SU-DHL-6 (cell line): Measurements from ENCODE around the gene KHK.

ENCODE experiments used
- H2AFZ ChIP-seq: fragments of 200-600 bp; sonication (generic); 2 replicates; pipeline ENCODE4 v1.6.1; 2014; ENCODE audit warnings: low read depth, mild to moderate bottlenecking, moderate library complexity, mixed read lengths, antibody characterized with exemption, low read length; ENCODE audit not compliant: severe bottlenecking
- H3F3A ChIP-seq: fragments of 200-600 bp; shearing (Covaris generic); 2 replicates; pipeline ENCODE4 v1.6.0; 2016; ENCODE audit warnings: antibody characterized with exemption, mild to moderate bottlenecking; ENCODE audit not compliant: insufficient read depth
- H3K27ac ChIP-seq: fragments of 200-600 bp; sonication (generic); 2 replicates; pipeline ENCODE4 v1.5.1; 2016; ENCODE audit warnings: low read depth, mild to moderate bottlenecking, low read length, moderate library complexity, mixed read lengths
- H3K27me3 ChIP-seq: fragments of 200-600 bp; sonication (generic), shearing (Covaris generic); 2 replicates; pipeline ENCODE4 v1.6.0; 2014; ENCODE audit warnings: mild to moderate bottlenecking, low read length
- H3K36me3 ChIP-seq: fragments of 200-600 bp; sonication (generic); 2 replicates; pipeline ENCODE4 v1.6.1; 2014; ENCODE audit warnings: mild to moderate bottlenecking, low read length, mixed read lengths
- H3K4me2 ChIP-seq: fragments of 300-600, 200-600 bp; shearing (Covaris generic), sonication (generic); 2 replicates; pipeline ENCODE4 v1.6.0; 2014; ENCODE audit warnings: low read length, low read depth, mild to moderate bottlenecking; ENCODE audit not compliant: poor library complexity, severe bottlenecking
- H3K4me3 ChIP-seq: fragments of 200-600 bp; sonication (generic); 2 replicates; pipeline ENCODE4 v1.5.1; 2014; ENCODE audit warnings: antibody characterized with exemption, low read length, mild to moderate bottlenecking, mixed read lengths; ENCODE audit not compliant: insufficient read depth, poor library complexity, severe bottlenecking
- H3K79me2 ChIP-seq: fragments of 200-600 bp; sonication (generic); 2 replicates; pipeline ENCODE4 v1.6.1; 2014; ENCODE audit warnings: mild to moderate bottlenecking, low read length, moderate library complexity; ENCODE audit not compliant: insufficient read depth
- H3K9ac ChIP-seq: fragments of 200-600 bp; sonication (generic); 2 replicates; pipeline ENCODE4 v1.7.0; 2014; ENCODE audit warnings: mild to moderate bottlenecking, low read length
- H3K9me2 ChIP-seq: fragments of 200-600 bp; sonication (generic); replicated peaks from 2 replicates; pipeline ENCODE4 v1.6.1; 2014; ENCODE audit warnings: low read length; ENCODE audit not compliant: insufficient read depth
- H3K9me3 ChIP-seq: fragments of 200-600 bp; sonication (generic); 2 replicates; pipeline ENCODE4 v1.6.1; 2014; ENCODE audit warnings: low read length, mixed read lengths; ENCODE audit not compliant: insufficient read depth
- H4K20me1 ChIP-seq: fragments of 200-600 bp; sonication (generic); 2 replicates; pipeline ENCODE4 v1.6.1; 2014; ENCODE audit warnings: low read depth, mild to moderate bottlenecking, antibody characterized with exemption, low read length, moderate library complexity, mixed read lengths
- EZH2phosphoT487 ChIP-seq: fragments of 200-600 bp; sonication (generic), shearing (Covaris generic); conservative IDR thresholded peaks from 2 replicates; pipeline ENCODE4 v1.6.1; 2018; ENCODE audit warnings: mild to moderate bottlenecking, antibody characterized with exemption, low read length, moderate library complexity, mixed read lengths
- TF ChIP-seq, protein P1 (sequence below): fragments of 200-600 bp; sonication (generic); IDR thresholded peaks from one replicate; pipeline ENCODE4 v1.5.1; 2017; ENCODE audit warnings: antibody characterized with exemption, mild to moderate bottlenecking, low read length, moderate library complexity; ENCODE audit not compliant: insufficient read depth, poor library complexity, severe bottlenecking

The KHK gene

GRCh38 chr2:27059141-27059820 lies 27.3 kb upstream of the KHK start:
- H3K4me2 ChIP-seq: no peak overlapping the region
- no peak overlapping the region for H3K9ac ChIP-seq
- no peaks in the 10 kb centered on the region for H3K27me3 ChIP-seq
- H3K36me3 ChIP-seq: no peaks in the 10 kb centered on the region
- no peaks in the 10 kb centered on the region for H3K79me2 ChIP-seq
- H4K20me1 ChIP-seq: no peaks in the 10 kb centered on the region
- H2AFZ ChIP-seq: no peak overlapping the region
- H3F3A ChIP-seq: no peaks in the 10 kb centered on the region; the same call in 1 of the 2 replicates
- TF ChIP-seq EZH2phosphoT487: no peak
- TF ChIP-seq, protein P1, sequence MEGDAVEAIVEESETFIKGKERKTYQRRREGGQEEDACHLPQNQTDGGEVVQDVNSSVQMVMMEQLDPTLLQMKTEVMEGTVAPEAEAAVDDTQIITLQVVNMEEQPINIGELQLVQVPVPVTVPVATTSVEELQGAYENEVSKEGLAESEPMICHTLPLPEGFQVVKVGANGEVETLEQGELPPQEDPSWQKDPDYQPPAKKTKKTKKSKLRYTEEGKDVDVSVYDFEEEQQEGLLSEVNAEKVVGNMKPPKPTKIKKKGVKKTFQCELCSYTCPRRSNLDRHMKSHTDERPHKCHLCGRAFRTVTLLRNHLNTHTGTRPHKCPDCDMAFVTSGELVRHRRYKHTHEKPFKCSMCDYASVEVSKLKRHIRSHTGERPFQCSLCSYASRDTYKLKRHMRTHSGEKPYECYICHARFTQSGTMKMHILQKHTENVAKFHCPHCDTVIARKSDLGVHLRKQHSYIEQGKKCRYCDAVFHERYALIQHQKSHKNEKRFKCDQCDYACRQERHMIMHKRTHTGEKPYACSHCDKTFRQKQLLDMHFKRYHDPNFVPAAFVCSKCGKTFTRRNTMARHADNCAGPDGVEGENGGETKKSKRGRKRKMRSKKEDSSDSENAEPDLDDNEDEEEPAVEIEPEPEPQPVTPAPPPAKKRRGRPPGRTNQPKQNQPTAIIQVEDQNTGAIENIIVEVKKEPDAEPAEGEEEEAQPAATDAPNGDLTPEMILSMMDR: no peak
- no peak overlapping the region for H3K27ac ChIP-seq
- H3K4me3 ChIP-seq: no peak overlapping the region
- no peaks in the 10 kb centered on the region for H3K9me2 ChIP-seq
- H3K9me3 ChIP-seq: no peaks in the 10 kb centered on the region

GRCh38 chr2:27060323-27060722 lies 26.2 kb upstream of the KHK start:
- Histone ChIP-seq H4K20me1 (no peaks in the 10 kb centered on the region), H2AFZ (no peak overlapping the region), H3F3A (no peaks in the 10 kb centered on the region; the same call in 1 of the 2 replicates), H3K36me3 (no peaks in the 10 kb centered on the region), H3K9me2 (no peaks in the 10 kb centered on the region), H3K27me3 (no peaks in the 10 kb centered on the region), H3K9ac (no peak overlapping the region), H3K27ac (no peak overlapping the region), H3K9me3 (no peaks in the 10 kb centered on the region), H3K4me2 (no peak overlapping the region), H3K79me2 (no peaks in the 10 kb centered on the region), H3K4me3 (no peak overlapping the region)
- no peak for TF ChIP-seq EZH2phosphoT487
- TF ChIP-seq, protein P1: no peak

GRCh38 chr2:27065128-27065527 lies 21.4 kb upstream of the KHK start:
- Histone ChIP-seq H3F3A (no peaks in the 10 kb centered on the region; the same call in 1 of the 2 replicates), H2AFZ (no peak overlapping the region), H3K36me3 (no peaks in the 10 kb centered on the region), H3K79me2 (peaks cover 7% of the 10 kb centered on the region), H4K20me1 (no peaks in the 10 kb centered on the region), H3K9ac (no peak overlapping the region), H3K4me3 (no peak overlapping the region), H3K9me2 (no peaks in the 10 kb centered on the region), H3K27ac (no peak overlapping the region), H3K9me3 (no peaks in the 10 kb centered on the region), H3K27me3 (no peaks in the 10 kb centered on the region), H3K4me2 (no peak overlapping the region)
- TF ChIP-seq EZH2phosphoT487: no peak
- TF ChIP-seq, protein P1: no peak
